Esophagus (tissue), 2 donors: Measurements from ENCODE around the gene JAG1. TPM values are rescaled to one million over a fixed set of nuclear protein-coding genes. Genes with fewer than 3 reads are reported as not detected.

Experiments used
- H3K27ac ChIP-seq, 2 donors: one replicate each; pipeline ENCODE4 v1.5.1; 2013; ENCODE audit warnings: low read depth in 2 of 2, mild to moderate bottlenecking in 2 of 2, inconsistent platforms in 1 of 2, low read length in 1 of 2, moderate library complexity in 1 of 2
- H3K27me3 ChIP-seq, 2 donors: one replicate each; pipeline ENCODE4 v1.6.1; 2013; ENCODE audit warnings: low read length in 2 of 2, control low read depth in 1 of 2, mild to moderate bottlenecking in 1 of 2; ENCODE audit not compliant: insufficient read depth in 2 of 2, control insufficient read depth in 1 of 2
- H3K36me3 ChIP-seq, 2 donors: one replicate each; pipeline ENCODE4 v1.6.1; 2013; ENCODE audit warnings: low read length in 1 of 2; ENCODE audit not compliant: control insufficient read depth in 2 of 2, insufficient read depth in 2 of 2
- H3K4me1 ChIP-seq, 2 donors: one replicate each; pipeline ENCODE4 v1.6.1; 2013; ENCODE audit warnings: low read length in 1 of 2; ENCODE audit not compliant: control insufficient read depth in 2 of 2, insufficient read depth in 2 of 2
- H3K4me3 ChIP-seq, 2 donors: one replicate each; pipeline ENCODE4 v1.5.1; 2013; ENCODE audit warnings: low read length in 2 of 2, mild to moderate bottlenecking in 2 of 2, low read depth in 1 of 2, moderate library complexity in 1 of 2
- H3K9me3 ChIP-seq, 2 donors: one replicate each; pipeline ENCODE4 v1.6.1; 2013; ENCODE audit warnings: mild to moderate bottlenecking in 2 of 2, low read depth in 1 of 2, low read length in 1 of 2, moderate library complexity in 1 of 2; ENCODE audit not compliant: control insufficient read depth in 2 of 2, insufficient read depth in 1 of 2
- WGBS, 2 donors: extraction: QIAGEN DNeasy Blood & Tissue Kit; methylation state at CpG; one replicate each; pipeline ENCODE4 v1.1.7; 2013; 5-methylcytosine and 5-hydroxymethylcytosine counted together
- polyA plus RNA-seq, 2 donors: library from polyadenylated mRNA; stranded (reverse); fragments of 200-250 nt; gene quantifications; one replicate each; pipeline ENCODE4 v1.2.3, GENCODE V29; 2013
- donor health status: healthy with polysubstance abuse.
- donor health status: Bipolar disorder and iron deficiency.

Gene JAG1
- polyA plus RNA-seq, 2 donors, result 36.5 to 48.8 TPM

GRCh38 chr20:10663756-10664155 lies 10.0 kb downstream of the JAG1 start:
- Histone ChIP-seq H3K36me3 (peaks cover 17 to 40% of the 10 kb centered on the region in 2 donors), H3K9me3 (no peaks in the 10 kb centered on the region), H3K27me3 (no peaks in the 10 kb centered on the region), H3K4me1 (peaks cover 5 to 28% of the 10 kb centered on the region in 2 donors), H3K4me3 (no peak overlapping the region), H3K27ac (peak overlapping the region; percentile 26 to 82)
- 56 to 59% methylated on average over 8 of the region's 8 CpGs for WGBS, 2 donors

- H3K4me3 ChIP-seq, result no peak overlapping the region
- H3K9me3 ChIP-seq, result no peaks in the 10 kb centered on the region
- H3K36me3 ChIP-seq, result peaks cover 17 to 46% of the 10 kb centered on the region in 2 donors
- H3K27me3 ChIP-seq, result no peaks in the 10 kb centered on the region
- peak overlapping the region; percentile 58 to 67 for H3K27ac ChIP-seq
- 67 to 68% methylated on average over 10 of the region's 10 CpGs for WGBS, 2 donors
- peaks cover 5 to 34% of the 10 kb centered on the region in 2 donors for H3K4me1 ChIP-seq
Measured at GRCh38 chr20:10662661-10663458, 10.9 kb downstream of the JAG1 start.

- whole genome bisulfite sequencing, 2 donors, result 75% methylated on average over 5 of the region's 5 CpGs
- H3K36me3 ChIP-seq, result peaks cover 17 to 43% of the 10 kb centered on the region in 2 donors
- peak overlapping the region; percentile 50 to 77 for H3K27ac ChIP-seq
- no peaks in the 10 kb centered on the region for H3K9me3 ChIP-seq
- no peaks in the 10 kb centered on the region for H3K27me3 ChIP-seq
- H3K4me3 ChIP-seq, result no peak overlapping the region
- peaks cover 5 to 35% of the 10 kb centered on the region in 2 donors for H3K4me1 ChIP-seq
Measured at GRCh38 chr20:10662151-10662550, 11.6 kb downstream of the JAG1 start.

GRCh38 chr20:10661261-10661660 lies 12.5 kb downstream of the JAG1 start:
- Histone ChIP-seq H3K4me3 (no peak overlapping the region), H3K4me1 (peaks cover 5 to 27% of the 10 kb centered on the region in 2 donors), H3K27ac (peak overlapping the region; percentile 77 to 85), H3K9me3 (no peaks in the 10 kb centered on the region), H3K27me3 (no peaks in the 10 kb centered on the region), H3K36me3 (peaks cover 17 to 44% of the 10 kb centered on the region in 2 donors)
- WGBS, 2 donors, result 58 to 64% methylated on average over 4 of the region's 4 CpGs

- 32 to 51% methylated on average over 11 of the region's 11 CpGs for WGBS, 2 donors
- Histone ChIP-seq H3K27me3 (no peaks in the 10 kb centered on the region), H3K36me3 (peaks cover 17 to 44% of the 10 kb centered on the region in 2 donors), H3K9me3 (no peaks in the 10 kb centered on the region), H3K4me1 (peaks cover 5 to 25% of the 10 kb centered on the region in 2 donors), H3K4me3 (no peak overlapping the region), H3K27ac (peak overlapping the region; percentile 77 to 87)
Measured at GRCh38 chr20:10660661-10661060, 13.1 kb downstream of the JAG1 start.

- H3K27me3 ChIP-seq, result no peaks in the 10 kb centered on the region
- H3K9me3 ChIP-seq, result no peaks in the 10 kb centered on the region
- H3K27ac ChIP-seq, result peak overlapping the region; percentile 77 to 87
- no peak overlapping the region for H3K4me3 ChIP-seq
- H3K36me3 ChIP-seq, result peaks cover 17 to 44% of the 10 kb centered on the region in 2 donors
- WGBS, 2 donors, result 43 to 56% methylated on average over 12 of the region's 12 CpGs
- H3K4me1 ChIP-seq, result peaks cover 5 to 25% of the 10 kb centered on the region in 2 donors
Measured at GRCh38 chr20:10659651-10660601, 13.9 kb downstream of the JAG1 start.

GRCh38 chr20:10658876-10659632 lies 14.7 kb downstream of the JAG1 start:
- WGBS, 2 donors, result 33% methylated on average over 5 of the region's 5 CpGs
- no peak overlapping the region for H3K4me3 ChIP-seq
- H3K9me3 ChIP-seq, result no peaks in the 10 kb centered on the region
- H3K4me1 ChIP-seq, result peaks cover 10 to 25% of the 10 kb centered on the region in 2 donors
- peak overlapping the region; percentile 72 to 76 for H3K27ac ChIP-seq
- H3K27me3 ChIP-seq, result no peaks in the 10 kb centered on the region
- H3K36me3 ChIP-seq, result peaks cover 17 to 44% of the 10 kb centered on the region in 2 donors

- Histone ChIP-seq H3K27ac (peak overlapping the region; percentile 72 to 75), H3K9me3 (no peaks in the 10 kb centered on the region), H3K27me3 (no peaks in the 10 kb centered on the region), H3K36me3 (peaks cover 17 to 43% of the 10 kb centered on the region in 2 donors), H3K4me3 (no peak overlapping the region), H3K4me1 (peaks cover 14 to 25% of the 10 kb centered on the region in 2 donors)
- 57 to 59% methylated on average over 13 of the region's 13 CpGs for WGBS, 2 donors
Measured at GRCh38 chr20:10658051-10658823, 15.6 kb downstream of the JAG1 start.
